ENCODE measurements around the gene RFWD3.

DNA sequence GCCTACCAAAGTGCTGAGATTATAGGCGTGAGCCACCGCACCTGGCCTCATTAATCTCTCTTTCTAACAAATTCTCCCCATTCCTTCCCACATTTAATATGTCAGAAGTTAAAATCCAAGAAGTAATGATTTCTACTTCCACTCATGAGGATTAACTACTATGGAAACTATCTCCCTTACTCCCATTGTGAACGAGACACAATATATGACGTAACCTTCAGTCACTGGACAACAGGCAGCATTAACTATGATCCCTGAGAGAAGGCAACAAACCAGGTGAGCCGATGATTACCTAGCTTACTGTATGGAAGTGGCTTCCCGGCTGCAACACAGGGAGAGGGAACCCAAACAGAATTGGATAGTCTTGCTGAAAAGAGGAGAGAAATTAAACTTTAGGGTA, 79.7 kb downstream of the RFWD3 start:
- no peak for TF ChIP-seq CTCF (IDR thresholded peaks at IDR 0.05)
- TF ChIP-seq POLR2A (IDR thresholded peaks at IDR 0.05): no peak
